HG03039 (cell line): ENCODE measurements around the gene PLA2G6.
"Not testable (repeated sequence)": the region's sequence is repeated elsewhere in the genome, so short reads cannot be mapped to it uniquely, and the experiment has no call there.

Source experiments
- ATAC-seq: cut with Tn5 transposase; IDR thresholded peaks from one replicate; pipeline ENCODE4 v1.9.1; 2021; ENCODE audit warnings: mild to moderate bottlenecking, moderate library complexity; ENCODE audit not compliant: unreplicated experiment

The PLA2G6 gene

DNA sequence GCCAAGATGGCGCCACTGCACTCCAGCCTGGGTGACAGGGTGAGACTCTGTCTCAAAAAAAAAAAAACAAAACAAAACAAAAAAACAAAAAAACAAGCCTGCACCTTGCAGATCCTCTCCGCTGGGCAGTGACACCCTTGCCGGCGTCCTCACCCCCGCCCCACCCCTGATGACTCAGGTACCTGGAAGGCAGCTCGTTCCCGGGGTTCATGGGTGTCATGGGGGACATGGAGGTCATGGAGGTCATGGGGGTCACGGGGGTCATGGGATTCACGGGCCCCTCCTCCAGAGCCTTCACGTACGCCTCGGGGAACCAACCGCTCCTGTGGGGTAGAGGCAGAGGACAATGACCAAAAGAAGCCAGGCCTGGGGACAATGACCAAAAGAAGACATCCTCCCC, 94.7 kb downstream of the PLA2G6 start:
- ATAC-seq: no peak

DNA sequence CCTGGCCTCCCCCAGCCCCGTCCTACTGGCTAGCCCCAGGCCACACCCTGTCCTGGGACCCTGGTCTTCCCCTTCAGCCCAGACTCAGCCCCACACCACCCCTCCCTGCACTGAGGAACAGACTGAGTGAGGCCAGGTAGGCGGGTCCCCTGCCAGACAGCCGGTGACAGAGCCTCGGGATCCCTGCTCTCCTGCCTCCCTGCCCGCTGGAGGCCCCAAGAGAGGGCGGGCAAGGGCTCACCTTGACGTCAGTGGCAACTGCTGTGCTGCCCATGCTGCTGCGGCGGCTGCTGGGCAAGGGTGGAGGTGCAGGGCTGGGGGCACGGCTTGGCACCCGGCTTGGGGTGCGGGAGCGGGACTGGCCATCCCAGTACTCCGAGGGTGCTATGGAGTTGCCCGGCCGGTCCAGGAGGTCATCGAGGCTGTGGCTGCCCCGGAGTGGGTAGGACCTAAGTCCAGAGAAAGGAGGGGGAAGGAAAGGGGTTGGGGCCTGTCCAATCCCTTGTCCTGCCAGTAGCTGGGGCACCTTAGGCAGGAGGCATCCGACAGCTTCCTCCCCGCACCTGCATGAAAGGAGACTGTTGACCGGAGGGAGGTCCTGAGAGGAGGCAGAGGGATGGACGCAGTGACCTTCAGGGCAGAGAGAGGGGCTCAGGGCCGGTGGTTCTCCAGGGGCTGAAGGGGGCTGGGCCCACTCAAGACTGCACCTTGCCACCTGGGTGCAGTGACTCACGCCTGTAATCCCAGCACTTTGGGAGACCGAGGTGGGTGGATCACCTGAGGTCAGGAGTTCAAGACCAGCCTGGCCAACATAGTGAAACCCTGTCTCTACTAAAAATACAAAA, 95.4 kb downstream of the PLA2G6 start:
- no peak for ATAC-seq

GRCh38 chr22:38085501-38085900, 96.1 kb downstream of the PLA2G6 start:
- no peak for ATAC-seq

DNA sequence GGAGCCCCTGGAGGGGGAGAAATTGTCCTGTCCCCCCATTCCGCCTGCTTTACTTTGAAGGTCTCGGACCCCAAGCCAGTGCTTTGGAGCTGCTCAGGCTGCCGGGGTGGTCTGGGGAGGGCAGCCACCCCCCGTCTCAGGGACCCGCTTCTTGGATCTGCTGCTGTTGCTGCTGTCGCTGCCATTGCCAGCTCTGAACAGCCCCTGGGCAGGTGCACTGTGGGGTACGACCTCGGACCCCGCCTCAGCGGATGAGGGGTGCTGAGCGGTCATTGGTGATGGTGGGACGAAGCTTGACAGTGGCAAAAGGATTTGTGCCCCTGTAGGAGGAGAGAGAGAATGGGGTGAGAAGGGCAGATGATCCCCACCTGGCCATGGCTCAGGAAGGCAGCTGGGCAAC, 96.6 kb downstream of the PLA2G6 start:
- no peak for ATAC-seq

DNA sequence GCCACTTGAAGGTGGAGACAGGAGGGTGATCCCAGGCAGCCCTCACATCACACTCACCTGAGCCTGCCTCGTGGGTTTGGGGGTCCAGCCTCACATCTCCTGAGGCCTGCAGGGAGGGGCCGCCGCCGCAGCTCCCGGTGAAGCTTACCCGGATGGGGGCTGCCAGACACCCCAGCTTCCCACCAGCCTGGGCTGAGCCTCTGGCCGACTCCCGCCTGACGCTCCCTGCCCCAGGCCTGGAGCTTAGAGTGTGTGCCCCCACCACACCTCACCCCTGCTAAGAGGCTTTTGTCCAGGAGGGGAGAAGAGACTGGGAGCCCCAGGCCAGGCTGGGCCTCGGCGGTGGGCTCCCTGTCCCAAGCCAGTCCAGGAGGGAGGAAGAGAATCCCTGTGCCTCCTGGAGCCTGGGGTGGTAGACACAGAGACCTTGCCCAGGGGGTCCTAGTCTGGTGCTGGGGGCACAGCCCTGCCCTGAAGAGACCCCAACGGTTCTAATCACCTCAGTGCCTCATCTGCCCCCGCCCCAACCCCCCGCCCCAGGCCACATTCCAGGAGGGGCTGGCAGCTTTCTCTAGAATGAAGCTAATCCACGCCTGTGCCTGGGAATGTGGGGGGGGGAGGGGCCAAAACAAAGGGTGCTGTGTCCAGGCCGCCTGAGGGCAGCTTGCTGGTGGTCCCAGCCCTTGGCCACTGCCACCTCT, 97.5 kb downstream of the PLA2G6 start, which contains the start of gene SLC16A8:
SLC16A8 (minus strand) TSS at position 254 of the 701 bp plus-strand sequence. CDS start 1,311 bp downstream, outside the sequence.
- ATAC-seq: no peak

DNA sequence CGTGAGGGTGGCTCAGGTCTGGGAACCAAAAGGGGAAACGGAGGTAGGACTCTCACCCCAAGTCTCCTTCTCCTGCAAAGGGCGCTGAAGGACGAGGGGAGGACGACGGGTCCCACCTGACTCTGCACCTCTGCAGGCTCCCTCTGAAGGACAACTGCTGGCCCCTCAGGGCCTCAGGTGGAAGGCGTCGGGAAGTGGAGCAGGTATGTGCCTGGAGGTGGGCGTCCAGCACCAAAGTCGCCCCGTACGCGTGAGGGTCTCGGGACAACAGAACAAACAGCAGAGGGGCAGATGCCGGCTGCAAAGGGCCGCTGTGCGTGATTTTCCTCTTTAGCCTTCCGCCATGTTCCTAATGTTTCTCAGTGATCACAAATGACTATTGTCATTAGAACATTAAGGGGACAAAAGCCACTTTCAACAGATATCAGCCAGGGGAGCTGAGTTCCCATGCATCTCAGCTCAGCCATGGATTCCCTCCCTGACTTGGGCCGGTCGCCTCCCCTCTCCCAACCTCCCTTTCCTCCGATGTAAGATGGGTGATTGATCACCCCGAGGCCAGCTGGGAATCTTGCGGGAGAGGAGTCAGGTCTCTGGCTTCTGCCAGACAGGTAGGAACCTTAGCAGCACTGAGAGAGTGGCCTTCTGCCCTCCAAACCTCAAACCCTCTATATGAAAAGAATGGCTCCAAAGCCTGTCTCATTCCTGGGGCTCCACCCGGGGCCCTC, 98.5 kb downstream of the PLA2G6 start:
- ATAC-seq: no peak

- no peak for ATAC-seq
Measured at GRCh38 chr22:38081941-38082828, 99.4 kb downstream of the PLA2G6 start.

GRCh38 chr22:38081636-38081940, 100.0 kb downstream of the PLA2G6 start:
- ATAC-seq: no peak

- no peak for ATAC-seq
Measured at GRCh38 chr22:38080850-38081635, 100.6 kb downstream of the PLA2G6 start.

DNA sequence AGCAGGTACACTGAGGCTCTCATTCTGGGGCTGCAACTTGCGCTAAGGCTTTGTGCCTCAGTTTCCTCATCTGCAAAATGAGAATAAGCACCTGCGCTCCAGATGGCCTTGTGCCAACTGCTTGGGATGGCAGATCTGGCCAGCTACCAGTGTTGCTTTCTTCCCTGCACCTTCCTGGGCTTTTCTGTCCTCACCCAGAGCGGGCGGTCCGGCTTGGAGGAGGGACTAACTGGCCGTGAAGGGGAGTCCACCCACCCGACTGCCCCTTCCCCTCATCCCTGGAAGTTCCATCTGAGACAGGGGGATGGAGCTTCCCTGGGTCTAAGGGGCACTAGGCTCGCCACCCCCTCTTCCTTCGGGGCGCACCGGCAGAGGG, 101.2 kb downstream of the PLA2G6 start:
- ATAC-seq: no peak

GRCh38 chr22:38079804-38080203, 101.8 kb downstream of the PLA2G6 start:
- ATAC-seq: no peak

DNA sequence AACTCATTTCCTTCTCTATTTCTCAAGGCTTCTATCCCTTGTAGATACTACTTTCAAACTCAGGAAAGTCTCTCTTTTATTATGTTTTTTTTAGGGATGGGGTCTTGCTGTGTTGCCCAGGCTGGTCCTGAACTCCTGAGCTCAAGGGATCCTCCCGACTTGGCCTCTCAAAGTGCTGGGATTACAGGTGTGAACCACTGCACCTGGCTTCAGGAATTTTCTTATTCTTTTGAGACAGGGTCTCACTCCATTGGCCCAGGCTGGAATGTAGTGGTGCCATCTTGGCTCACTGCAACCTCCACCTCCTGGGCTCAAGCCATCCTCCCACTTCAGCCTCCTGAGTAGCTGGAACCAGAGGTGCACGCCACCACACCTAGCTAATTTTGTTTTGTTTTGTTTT, 102.4 kb downstream of the PLA2G6 start:
- ATAC-seq: not testable (repeated sequence)

- no peak for ATAC-seq
Measured at GRCh38 chr22:38078046-38078840, 103.4 kb downstream of the PLA2G6 start.

DNA sequence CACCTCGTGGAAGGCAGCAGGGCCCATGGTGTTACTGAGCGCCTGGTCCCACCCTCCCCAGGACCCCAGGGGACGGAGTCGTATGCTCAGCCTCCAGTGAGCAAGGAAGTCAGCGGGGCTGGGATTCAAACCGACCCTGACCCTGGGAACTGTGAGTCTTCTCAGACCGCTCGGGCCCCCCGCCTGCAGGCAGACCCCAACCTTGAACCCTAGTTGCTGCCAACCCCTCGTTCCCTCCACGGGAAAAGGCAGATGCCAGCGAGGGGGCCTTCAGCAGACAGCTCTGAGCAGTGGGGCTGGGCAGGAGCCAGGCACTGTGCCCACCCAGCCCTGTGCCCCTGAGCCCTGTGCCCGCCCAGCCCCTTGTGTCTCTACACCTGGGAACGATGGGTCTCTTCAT, 104.0 kb downstream of the PLA2G6 start:
- ATAC-seq: no peak

DNA sequence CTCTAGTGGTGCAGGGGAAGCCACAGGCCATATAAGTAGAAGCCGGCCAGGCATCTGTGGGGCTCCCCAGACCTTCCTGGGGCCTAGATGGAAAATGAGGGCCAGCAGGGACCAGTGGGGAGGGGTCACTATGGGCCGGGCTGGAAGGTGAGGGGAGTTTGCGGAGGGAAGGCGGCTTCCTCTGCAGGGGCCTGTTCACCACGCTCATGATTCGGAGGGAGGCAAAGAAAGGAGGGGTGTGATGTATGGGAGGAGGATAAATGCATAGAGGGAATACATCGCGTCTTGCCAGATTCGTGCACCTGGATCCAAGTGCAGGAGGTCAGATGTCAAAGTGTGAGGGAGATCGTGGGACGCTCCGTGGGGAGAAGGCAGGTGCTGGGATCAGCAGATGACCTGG, 104.5 kb downstream of the PLA2G6 start:
- no peak for ATAC-seq

DNA sequence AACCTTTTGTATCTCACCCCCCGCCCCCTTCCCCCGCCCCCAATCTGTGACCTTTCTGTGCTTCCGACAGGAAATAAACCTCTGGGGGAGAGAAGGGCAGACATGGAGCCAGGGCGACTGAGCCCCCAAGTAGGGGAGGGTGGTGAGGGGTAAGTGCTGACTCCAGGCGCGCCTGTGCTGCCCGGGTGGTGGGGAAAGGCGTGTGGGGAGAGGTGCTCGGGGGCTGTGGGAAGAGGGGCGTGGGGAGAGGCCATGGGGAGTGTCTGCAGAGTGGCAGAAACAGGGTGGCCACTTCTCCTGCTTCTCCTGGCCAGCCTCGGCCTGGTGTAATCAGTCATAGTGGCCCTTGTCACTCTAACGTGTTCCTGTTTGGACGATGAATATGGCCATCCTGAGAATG, 105.7 kb downstream of the PLA2G6 start:
- no peak for ATAC-seq

- no peak for ATAC-seq
Measured at GRCh38 chr22:38075105-38075825, 106.4 kb downstream of the PLA2G6 start.
